Left cardiac atrium (tissue), 4 donors: ENCODE measurements around the gene PNPLA2. TPM values are rescaled to one million over a fixed set of nuclear protein-coding genes. Genes with fewer than 3 reads are reported as not detected.

Experiments used
- ATAC-seq, 2 donors: fragments of 200-7000 bp; cut with Tn5 transposase; one replicate each; pipeline ENCODE4 v1.9.1; 2020; ENCODE audit warnings: mild to moderate bottlenecking in 2 of 2, moderate library complexity in 2 of 2
- DNase-seq: peaks from one replicate; pipeline ENCODE4 v3.0.0-alpha.2; 2020
- intact Hi-C, 2 donors: fragments of 100-400 bp; cut with DNase I; formaldehyde crosslinking; loops; one replicate each; pipeline versions ENCODE4 v1.14.1 to v1.15.1; 2022 to 2023
- total RNA-seq, 2 donors: library from RNA; stranded (reverse); fragmentation: NEBNext Ultra II Directional; extraction: Animal tissue kit (Norgen Biotek cat#: 25700); gene quantifications; one replicate each; pipeline ENCODE4 v1.2.1, GENCODE V29; 2021
- donor health status: DM: no; HTN: yes; CAD: no.
- donor health status: DM: no; HTN: yes; CAD: no; lungs with severe emphysema.
- donor health status: DM: yes; HTN: yes; CAD: no.
- donor health status: Dilated cardiomyopathy.

PNPLA2 gene
- total RNA-seq, 2 donors from 2014 or later = 316 to 372 TPM

DNA sequence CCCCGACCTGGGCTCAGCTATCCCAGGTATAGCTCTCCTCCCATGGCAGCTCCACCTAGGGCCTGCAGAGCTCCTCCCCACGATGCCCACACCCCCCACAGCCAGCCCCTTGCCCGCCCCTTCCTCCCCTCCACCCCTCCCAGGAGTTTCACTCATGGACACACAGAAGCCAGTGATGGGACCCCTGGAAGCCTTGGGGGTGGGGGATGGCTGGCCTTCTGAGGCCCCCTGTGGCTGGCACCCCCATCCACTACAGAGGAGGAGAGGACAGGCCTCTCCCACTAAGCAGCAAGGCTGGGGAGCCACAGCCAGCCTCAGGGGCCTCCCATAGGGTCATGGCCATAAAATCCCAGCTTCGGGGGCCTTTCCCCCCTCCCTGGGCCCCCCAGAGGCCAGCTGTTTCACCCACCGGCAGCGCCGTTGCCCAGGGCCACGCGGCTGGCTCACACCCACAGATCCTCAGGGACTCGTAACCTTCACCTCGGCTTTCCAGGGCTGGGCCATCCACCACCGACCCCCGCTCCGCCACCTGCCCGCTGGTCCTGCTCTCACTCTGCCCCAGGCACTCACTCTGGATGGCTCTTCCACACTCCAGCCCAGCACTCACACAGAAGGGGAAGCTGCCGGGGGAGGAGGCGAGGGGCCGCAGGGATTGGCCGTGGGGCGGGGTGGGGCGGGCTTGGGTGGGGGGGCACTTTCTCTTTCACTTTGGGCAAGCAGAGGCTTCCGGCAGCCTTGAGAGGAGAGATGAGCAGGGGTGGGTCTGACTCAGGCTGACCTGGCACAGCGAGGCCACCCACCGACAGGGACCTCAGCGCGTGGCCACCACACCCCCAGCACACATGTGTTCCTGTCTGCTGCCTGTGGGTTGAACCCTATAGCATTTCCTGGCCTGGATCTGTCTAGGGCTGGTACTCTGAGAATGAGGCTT, 22.8 kb upstream of the PNPLA2 start:
- peak; percentile 56 to 60 for ATAC-seq
- intact Hi-C loops = no loop called here
- peak; percentile 81 for DNase-seq

DNA sequence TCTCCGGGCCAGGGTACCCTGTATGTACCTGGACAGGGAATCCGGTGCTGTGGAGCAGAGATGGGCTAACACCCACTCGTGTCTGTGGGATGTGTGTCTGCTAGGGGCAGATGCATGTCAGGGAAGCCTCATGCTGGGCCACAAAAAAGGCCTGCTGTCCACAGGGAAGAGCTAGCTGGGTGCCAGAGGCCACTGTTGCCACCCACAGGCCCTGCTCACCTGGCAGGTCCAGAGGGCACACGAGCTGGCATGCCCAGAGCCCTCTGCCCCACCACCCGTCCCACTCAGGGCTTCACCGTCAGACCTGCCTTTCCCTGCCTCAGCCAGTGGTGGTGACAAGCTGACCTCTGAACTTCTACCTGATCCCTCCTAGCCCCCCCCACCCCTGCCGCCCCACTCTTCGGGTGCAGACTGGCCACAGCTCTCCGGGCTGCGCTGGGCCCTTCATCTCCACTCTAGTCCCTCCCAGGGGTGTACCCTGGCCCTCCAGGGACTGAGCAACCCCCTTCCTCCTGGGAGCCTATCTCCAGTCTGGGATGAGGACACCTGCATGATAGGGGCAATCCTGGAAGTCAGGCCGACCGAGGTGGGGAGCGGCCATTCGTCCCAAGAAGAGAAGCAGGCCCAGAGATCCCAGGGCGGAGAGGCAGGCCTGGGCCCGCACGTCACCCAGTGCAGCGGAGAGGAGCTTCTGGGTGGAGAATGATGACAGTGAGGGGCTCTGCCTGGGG, 22.0 kb upstream of the PNPLA2 start:
- intact Hi-C loops = no loop called here
- DNase-seq (no peak), ATAC-seq (no peak)

DNA sequence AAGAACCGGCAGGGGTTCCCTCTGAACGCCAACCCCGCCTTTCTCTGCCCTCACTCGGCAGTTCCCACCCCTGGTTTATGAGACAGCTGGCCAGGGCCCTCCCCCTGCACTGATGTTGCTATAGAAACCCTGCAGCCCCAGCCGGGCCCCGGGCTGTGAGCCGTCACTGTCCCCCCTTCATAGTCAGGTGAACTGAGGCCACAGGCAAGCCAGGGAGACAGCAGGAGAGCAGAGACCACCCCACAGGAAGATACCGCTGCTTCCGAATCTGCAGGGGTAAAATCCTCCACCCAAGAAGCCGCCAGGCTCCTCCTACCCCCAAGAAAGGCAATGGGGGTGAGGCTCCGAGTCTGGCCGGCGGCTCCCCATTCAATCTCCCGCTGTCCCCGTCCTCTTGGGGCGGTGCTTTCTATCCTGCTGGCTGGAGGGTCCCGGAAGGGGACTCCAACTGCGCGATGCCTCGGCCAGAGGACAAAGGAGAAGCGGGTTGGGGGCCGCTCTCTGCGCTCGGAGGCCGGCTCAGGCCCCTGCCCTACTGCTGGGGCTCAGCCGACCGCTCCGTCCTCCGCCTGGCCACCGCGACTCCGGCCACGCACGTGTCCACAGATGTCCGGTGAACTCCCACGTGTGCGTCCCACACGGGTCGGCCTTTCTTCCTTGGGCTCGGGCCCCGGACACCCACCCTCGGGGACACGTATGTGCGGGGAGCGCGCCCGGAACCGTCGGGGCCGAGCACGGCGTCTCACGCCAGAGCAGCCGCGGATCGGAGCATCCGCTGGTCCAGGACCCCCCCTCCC, 21.2 kb upstream of the PNPLA2 start:
- intact Hi-C loops = no loop called here
- DNase-seq = peak; percentile 79
- ATAC-seq = peak; percentile 62 to 67

DNA sequence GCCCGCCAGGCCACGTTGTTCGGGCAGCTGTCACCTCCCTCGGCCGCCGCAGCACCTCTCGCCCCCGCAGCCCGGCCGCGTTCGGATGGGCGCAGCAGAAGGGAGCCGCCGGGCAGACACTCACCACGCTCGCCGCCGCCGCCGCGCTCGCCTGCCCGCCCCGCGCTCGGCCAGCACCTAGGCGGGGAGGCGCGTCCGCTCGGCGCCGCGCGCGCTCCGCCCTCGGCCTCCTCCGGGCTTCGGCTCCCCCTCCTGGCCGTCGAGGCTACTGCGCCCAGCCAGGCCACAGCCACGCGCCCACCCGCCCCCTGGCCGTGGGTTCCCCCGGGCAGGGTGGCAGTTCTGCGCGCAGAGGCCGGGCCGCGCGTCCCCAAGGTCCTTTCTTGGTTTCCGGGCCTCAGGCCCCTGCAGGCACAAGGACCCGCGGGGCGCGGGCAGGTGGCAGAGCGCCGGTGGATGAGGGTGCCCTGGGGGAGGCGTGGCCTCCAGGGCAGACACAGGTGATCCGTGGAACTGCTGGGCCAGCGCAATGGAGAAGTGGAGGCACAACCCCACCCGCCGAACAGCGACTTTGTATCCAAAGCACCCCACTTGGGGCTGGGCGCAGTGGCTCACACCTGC, 20.5 kb upstream of the PNPLA2 start, which contains the start of gene SLC25A22:
SLC25A22 (minus strand) TSS at position 189 of the 621 bp plus-strand sequence. CDS start 3,275 bp downstream, outside the sequence.
- ATAC-seq = peak; percentile 71 to 75
- intact Hi-C loops = no loop called here

DNA sequence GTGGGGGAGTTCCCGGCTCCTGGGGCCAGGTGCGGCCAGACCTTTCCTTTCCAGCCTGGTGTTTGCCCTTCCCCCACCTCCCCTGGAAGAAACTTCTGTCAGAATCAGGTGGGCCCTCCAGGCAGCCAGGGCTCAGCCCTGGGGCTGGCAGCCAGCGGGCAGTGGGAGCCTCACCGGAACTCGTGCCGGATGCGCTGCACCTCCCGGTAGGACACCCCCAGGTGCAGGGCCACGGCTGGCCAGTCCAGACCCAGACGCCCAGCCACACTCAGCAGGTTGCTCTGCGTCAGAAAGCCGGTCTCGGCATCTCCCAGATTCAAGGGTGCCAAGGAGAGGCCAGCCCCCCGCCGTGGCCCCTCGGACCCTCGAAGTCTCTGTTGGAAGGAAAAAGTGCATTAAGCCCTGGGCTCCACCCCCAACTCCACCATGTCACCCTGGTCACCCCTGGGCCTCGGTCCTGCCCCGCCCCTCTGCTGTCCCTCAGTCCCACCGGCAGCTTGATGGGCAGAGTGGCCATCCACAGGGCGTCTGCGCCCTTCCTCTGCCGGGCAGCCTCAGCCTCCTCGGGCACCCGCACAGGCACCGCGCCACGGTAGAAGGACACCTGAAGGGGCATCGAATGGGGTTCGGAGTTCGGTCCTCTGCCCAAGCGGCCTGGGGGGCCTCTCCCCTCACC, 18.9 kb upstream of the PNPLA2 start:
- ATAC-seq (no peak), DNase-seq (no peak)
- intact Hi-C loops = no loop called here

More for the DNA sequence above, 20.5 kb upstream of the PNPLA2 start, which contains the start of gene SLC25A22:
- peak; percentile 85 for DNase-seq

DNA sequence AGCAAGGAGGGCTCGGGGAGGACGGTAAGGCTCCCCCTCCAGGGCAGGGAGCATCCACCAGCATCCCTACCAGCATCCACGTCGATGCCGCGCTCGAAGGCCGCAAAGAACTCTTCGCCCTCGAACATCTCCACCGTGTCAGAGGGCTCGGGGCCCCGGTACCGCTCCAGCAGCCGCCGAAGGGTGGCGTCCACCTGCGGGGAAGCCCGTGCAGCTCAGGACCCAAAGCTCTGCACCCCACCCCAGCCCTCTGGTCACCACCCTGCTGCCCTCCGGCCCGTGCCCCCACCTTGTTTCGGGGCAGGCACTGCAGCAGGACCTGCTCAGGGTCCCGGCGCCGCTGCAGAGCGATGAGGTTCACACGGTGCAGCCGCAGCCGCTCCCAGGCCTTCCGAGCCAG, 18.2 kb upstream of the PNPLA2 start:
- DNase-seq = no peak

DNA sequence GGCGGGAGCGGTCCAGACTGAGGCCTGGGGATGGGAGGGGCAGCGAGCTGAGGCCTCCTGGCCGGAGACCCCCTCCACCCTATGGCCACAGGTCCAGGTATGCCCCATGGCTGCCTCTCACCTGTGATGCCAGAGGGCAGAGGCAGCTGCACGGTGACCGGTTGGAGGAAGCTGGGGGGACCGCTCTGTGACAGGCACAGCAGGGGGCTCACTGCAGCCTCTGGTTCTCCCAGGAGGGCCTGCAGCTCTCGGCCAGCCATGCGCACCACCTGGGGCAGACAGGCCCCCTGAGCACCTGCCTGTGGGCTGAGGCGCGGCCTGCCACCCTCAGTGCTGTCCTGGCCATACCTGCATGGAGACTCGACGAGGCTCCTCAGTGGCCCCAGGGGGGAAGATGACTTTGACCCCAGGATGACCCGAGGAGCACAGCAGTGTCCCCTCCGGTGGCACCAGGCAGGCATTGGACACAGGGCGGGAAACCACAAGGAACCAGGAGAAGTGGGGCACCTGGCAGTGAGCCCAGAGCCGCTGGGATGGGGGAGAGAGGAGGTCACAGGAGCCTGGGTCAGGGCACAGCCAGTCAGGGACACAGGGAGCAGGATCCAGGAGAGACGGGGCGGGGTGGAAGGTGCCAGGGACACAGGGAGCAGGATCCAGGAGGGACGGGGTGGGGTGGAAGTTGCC, 17.5 kb upstream of the PNPLA2 start:
- ATAC-seq = no peak
- DNase-seq = no peak
- intact Hi-C loops = no loop called here

More for the DNA sequence above, 18.2 kb upstream of the PNPLA2 start:
- intact Hi-C loops = no loop called here
- ATAC-seq = no peak

DNA sequence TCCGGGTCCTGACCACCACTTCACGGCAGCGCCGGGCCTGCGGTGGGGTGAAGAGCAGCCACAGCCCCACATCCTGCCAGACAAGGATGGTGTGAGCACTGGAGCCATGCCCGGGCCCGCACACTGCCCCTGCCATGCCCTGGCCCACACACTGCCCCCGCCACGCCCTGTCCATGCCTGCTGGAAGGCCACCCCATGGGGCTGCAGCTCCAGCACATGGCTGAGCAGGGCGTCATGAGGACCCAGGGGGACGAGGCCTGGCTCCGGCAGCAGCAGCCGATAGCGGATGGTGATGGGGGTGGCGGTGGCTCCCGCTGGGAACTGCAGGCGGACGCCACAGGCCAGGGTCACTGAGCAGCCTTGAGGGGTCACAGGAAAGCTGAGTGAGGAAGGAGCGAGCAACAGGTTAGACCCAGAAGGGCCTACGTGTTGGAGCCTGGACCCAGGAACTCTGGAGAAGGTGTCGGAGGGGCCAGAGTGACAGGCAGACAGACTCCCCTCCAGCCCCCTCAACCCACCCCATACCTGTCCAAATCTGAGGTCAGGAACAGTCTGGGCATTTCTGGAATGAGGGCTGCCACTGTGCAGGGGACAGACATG, 16.6 kb upstream of the PNPLA2 start:
- DNase-seq = no peak
- intact Hi-C loops = no loop called here
- ATAC-seq = no peak

DNA sequence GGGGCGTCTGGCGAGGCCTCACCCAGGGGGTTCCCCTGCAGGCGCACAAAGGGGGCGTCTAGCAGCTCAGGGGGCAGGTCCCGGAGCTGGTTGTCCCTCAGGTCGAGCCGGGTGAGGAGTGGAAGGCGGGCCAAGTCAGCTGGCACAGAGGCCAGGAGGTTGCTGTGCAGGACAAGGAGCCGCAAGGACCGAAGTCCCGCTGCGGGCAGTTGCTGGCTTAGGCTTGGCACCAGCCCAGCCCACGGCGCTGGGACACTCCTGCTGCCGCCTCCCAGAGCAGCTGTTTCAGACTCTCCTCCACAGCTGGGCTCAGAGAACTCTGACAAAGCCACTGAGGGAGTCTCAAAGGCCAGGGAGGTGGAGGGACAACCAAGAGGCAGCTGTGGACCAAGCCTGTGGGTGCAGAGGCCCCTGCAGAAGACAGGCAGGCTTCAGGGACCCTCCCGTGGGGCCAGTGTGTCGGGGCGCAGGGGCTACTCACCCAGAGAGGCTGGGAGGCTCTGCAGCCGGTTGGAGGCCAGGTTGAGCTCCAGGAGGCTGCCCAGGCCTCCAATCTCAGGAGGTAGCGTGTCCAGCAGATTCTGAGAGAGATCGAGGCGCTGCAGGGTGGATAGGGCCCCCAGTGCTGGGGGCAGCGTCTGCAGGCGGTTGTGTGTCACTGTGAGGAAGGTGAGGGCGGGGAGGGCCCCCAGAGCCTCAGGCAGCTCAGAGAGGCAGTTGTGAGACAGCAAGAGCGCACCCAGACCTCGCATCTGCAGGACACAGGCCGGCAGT, 15.8 kb upstream of the PNPLA2 start:
- DNase-seq = no peak
- intact Hi-C loops = no loop called here
- no peak for ATAC-seq

DNA sequence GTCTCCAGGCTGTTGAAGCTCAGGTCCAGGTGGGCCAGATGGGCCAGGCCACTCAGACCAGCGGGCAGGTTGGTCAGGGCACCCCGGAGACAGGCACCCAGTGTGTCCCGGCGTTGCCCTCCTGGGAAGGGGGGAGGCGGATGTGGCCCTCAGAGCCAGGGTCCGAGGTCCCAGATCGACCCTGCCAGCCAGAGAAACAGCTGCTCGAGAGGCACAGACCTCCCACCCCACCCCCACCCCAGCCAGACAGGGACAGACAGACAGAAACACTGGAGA, 15.3 kb upstream of the PNPLA2 start:
- DNase-seq (no peak), ATAC-seq (no peak)
- intact Hi-C loops = no loop called here

DNA sequence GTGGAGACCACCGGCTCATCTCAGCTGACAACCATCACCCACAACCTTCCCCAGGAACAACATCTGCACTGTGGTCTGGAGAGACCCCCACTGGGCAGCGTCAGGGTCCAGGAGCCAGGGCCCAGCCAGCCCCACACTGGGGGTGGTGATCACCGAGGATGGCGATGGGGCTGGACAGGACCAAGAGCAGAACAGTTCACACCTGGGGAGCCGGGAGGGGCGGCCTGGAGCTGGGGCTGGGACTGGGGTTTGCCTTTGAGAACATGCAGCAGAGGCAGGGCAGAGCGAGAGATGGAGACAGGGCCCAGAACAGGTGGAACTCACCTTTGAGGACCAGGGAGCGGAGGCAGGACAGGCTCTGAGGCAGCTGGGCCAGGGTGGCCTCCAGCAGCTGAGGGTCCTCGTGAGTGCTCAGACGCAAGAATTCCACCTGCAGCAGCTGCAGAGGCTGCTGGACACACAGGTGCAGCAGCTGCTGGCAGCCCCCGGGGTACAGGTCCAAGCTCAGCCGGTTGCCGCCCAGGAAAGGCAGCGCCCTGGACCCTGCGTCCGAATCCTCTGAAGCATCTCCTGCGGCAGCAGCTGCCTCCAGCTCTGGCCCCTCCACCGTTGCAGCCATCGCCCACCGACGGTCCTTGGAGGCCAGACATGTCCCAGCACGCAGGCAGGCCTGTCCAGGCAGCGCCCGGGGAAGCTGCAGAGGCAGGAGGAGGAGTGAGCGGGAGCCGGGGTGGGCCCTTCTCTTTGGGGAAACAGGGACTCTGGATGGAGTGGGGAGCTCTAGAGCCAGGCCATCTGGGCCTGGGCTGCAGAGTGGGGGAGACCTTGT, 14.7 kb upstream of the PNPLA2 start:
- intact Hi-C loops = no loop called here
- no peak for ATAC-seq
- no peak for DNase-seq

DNA sequence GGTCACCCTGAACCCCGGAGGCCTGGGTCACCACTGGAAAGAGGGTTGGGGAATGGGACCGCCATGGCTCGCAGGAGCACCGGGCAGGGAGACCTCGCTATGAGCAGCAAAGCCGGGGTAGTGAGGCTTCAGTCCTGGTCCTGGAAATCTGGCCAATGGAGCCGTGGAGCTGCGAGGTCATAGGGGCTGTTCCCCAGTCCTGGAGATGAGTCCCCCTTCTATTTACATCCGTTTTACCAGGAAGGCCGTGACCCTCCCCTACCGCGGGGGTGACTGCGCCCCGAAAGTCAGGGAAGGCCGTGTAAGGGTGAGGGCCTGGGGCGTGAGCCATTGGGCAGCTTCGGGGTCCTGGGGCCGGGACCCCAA, 14.1 kb upstream of the PNPLA2 start:
- intact Hi-C loops = no loop called here
- DNase-seq (no peak), ATAC-seq (no peak)

DNA sequence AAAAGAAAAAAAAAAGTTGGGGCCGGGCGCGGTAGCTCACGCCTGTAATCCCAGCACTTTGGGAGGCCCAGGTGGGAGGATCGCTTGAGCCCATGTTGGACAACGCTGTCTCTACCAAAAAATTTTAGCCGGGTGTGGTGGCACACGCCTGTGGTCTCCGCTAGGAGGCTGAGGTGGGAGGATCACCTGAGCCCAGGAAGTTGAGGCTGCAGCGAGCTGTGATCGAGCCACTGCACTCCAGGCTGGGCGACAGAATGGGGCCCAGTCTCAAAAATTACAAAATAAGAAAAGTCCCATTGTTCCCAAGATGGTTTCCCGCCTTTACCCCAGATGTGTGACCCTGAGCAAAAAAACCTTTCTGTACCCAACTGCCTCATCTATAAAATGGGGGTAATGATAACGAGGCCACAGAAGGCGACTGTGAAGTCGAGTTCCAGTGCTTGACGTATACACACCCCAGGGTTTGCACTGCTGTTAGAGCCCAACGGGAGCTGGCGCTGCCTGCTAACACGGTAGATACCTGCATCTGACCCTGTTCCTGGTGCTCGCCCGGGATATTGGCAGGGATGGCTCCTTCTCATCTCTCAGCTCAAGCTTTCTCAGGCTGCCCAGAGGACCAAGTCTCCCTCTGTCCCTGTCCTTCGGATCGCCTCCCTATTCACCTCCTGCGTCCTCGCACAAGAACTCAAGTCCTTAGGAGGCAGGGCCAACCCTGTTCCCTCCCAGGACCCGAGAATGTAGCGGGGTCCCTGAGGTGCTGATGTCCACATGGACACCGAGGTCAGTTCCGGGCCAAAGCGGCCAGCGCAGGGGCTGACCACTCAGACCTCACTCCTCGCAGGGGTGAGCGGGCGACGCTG, 10.1 kb upstream of the PNPLA2 start:
- DNase-seq (peak; percentile 90), ATAC-seq (no peak)
- intact Hi-C loops = no loop called here

DNA sequence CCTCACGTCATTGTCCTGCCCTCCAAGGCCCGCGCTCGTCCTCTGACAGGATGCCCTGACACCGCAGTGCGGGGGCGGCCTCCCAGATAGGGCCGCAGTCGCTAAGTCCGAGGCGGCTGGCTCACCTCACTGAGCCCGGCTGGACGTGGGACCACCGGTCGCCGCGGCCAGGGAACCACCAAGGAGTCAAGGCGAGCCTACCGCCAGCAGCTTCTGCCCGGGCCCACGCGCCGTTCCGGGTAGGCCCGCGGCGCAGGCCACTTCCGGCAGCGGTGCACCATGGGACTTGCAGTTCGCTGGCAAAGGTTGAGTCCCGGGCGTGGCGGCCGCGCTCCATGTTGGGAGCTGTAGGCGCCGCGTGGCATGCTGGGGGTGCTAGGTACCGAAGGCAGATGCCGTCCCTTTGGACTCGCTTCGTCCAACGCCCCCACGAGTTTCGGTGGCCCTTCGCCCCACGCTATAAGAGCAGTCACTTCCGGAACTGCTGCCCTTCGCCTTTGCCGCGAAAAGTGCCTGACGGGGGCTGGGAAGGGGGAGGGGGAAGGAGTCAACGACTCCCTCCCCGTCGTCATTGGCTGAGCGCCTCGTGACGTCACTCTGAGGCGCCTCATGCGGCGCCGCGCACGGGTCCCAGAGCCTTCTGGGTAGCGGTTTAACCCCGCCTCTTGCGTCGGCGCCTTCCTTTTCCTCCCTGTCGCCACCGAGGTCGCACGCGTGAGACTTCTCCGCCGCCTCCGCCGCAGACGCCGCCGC, 9.3 kb upstream of the PNPLA2 start, which contains the start of gene RPLP2:
RPLP2 (plus strand) TSS at position 681 of the 753 bp plus-strand sequence. CDS start 268 bp downstream, outside the sequence.
- intact Hi-C loops = no loop called here
- DNase-seq = peak; percentile 99
- ATAC-seq = peak; percentile 90 to 93
